ENCODE data around the gene MIXL1.

The MIXL1 gene

GRCh38 chr1:226223157-226223785 is at the start of gene MIXL1:
TSS of gene MIXL1 (plus strand) at chr1:226223664. CDS start at chr1:226223682, 18 bp downstream.
- TF ChIP-seq CTCF (conservative IDR thresholded peaks at IDR 0.05; ENCODE audit: control insufficient read depth, insufficient read depth, low read depth, low read length), result no peak
- H3K4me3 ChIP-seq (ENCODE audit: control insufficient read depth, low read depth, low read length), result peak within 1 kb of the TSS; percentile 26
- no peak for DNase-seq (ENCODE audit: low read depth)

- no peak for DNase-seq (ENCODE audit: low read depth)
- TF ChIP-seq CTCF (conservative IDR thresholded peaks at IDR 0.05; ENCODE audit: control insufficient read depth, insufficient read depth, low read depth, low read length), result no peak
- no peak overlapping the region for H3K4me3 ChIP-seq (ENCODE audit: control insufficient read depth, low read depth, low read length)
Observed at GRCh38 chr1:226176870-226177269, 46.6 kb upstream of the MIXL1 start.

GRCh38 chr1:226181996-226182714 is 41.3 kb upstream of the MIXL1 start:
- DNase-seq (ENCODE audit: low read depth), result peak; percentile 87
- no peak overlapping the region for H3K4me3 ChIP-seq (ENCODE audit: control insufficient read depth, low read depth, low read length)
- peak; percentile 48 for TF ChIP-seq CTCF (conservative IDR thresholded peaks at IDR 0.05; ENCODE audit: control insufficient read depth, insufficient read depth, low read depth, low read length)

- TF ChIP-seq CTCF (conservative IDR thresholded peaks at IDR 0.05; ENCODE audit: control insufficient read depth, insufficient read depth, low read depth, low read length), result no peak
- H3K4me3 ChIP-seq (ENCODE audit: control insufficient read depth, low read depth, low read length), result peak overlapping the region; percentile 96
- DNase-seq (ENCODE audit: low read depth), result peak; percentile 63
Observed at GRCh38 chr1:226185141-226186036, 38.1 kb upstream of the MIXL1 start.

- H3K4me3 ChIP-seq (ENCODE audit: control insufficient read depth, low read depth, low read length), result peak within 1 kb of the TSS; percentile 96
- DNase-seq (ENCODE audit: low read depth), result peak; percentile 77
- TF ChIP-seq CTCF (conservative IDR thresholded peaks at IDR 0.05; ENCODE audit: control insufficient read depth, insufficient read depth, low read depth, low read length), result no peak
Observed at GRCh38 chr1:226186124-226187018, 37.1 kb upstream of the MIXL1 start, which contains the start of gene ACBD3. TSS of gene ACBD3 (minus strand) at chr1:226186741. CDS start at chr1:226186675, 66 bp downstream.

GRCh38 chr1:226187019-226187322 is 36.5 kb upstream of the MIXL1 start:
- H3K4me3 ChIP-seq (ENCODE audit: control insufficient read depth, low read depth, low read length), result peak overlapping the region; percentile 96
- no peak for TF ChIP-seq CTCF (conservative IDR thresholded peaks at IDR 0.05; ENCODE audit: control insufficient read depth, insufficient read depth, low read depth, low read length)
- no peak for DNase-seq (ENCODE audit: low read depth)

Data from fibroblast of mammary gland (primary cell).